Chondrocyte (in vitro differentiated cells): ENCODE results near the gene INVS. TPM values are rescaled to one million over a fixed set of nuclear protein-coding genes. Genes with fewer than 3 reads are reported as not detected.
"Not testable (repeated sequence)": the region's sequence is repeated elsewhere in the genome, so short reads cannot be mapped to it uniquely, and the experiment has no call there.

Experiments used
- DNase-seq: peaks from one replicate; pipeline ENCODE4 v3.0.0; 2021; ENCODE audit warnings: mixed read lengths, low spot score
- H3K27ac Mint-ChIP-seq: one replicate; pipeline ENCODE4 v1.8.0; 2021; ENCODE audit warnings: mild to moderate bottlenecking, moderate library complexity, mixed read lengths; ENCODE audit not compliant: unreplicated experiment
- H3K27me3 Mint-ChIP-seq: 2 replicates; pipeline ENCODE4 v1.8.0; 2021; ENCODE audit warnings: low read depth, mixed read lengths
- H3K36me3 Mint-ChIP-seq: 2 replicates; pipeline ENCODE4 v1.8.0; 2021; ENCODE audit warnings: low read depth, mixed read lengths
- H3K4me1 Mint-ChIP-seq: 2 replicates; pipeline ENCODE4 v1.8.0; 2021; ENCODE audit warnings: low read depth, mild to moderate bottlenecking, mixed read lengths
- H3K4me3 Mint-ChIP-seq: one replicate; pipeline ENCODE4 v1.8.0; 2021; ENCODE audit warnings: mild to moderate bottlenecking, moderate library complexity, mixed read lengths; ENCODE audit not compliant: unreplicated experiment
- H3K9me3 Mint-ChIP-seq: 2 replicates; pipeline ENCODE4 v1.8.0; 2021; ENCODE audit warnings: low read depth, mixed read lengths
- total RNA-seq: library from RNA; stranded (reverse); gene quantifications from 3 replicates; pipeline ENCODE4 v1.2.1, GENCODE V29; 2021
- TF ChIP-seq, protein P1 (sequence below): fragments of 200-600 bp; sonication (generic); IDR thresholded peaks from 2 replicates; pipeline ENCODE4 v1.5.0; 2021; ENCODE audit warnings: antibody characterized with exemption, mild to moderate bottlenecking, moderate library complexity

The INVS gene
- total RNA-seq, 1 donor from 2014 or later = 16.0 TPM

DNA sequence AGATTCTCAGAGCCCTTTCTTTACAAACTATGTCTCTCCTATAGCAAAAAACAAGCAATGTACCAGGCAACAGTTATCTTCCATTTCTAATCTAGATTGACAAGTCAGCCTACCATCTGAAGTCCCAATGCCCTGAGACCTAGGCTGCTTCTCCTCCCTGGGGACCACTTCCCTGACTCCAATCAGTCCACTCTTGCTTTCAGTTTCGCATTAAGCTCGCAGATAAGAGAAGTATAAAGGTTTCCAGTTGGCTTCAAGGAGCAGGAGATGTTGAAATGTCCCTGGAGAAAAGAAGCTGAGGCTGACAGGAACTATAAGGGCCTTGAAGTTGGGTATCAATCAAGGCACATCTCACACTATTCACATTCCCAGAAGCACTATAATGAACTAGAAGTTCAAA lies 32.5 kb upstream of the INVS start:
- peaks cover 12% of the 10 kb centered on the region for H3K4me1 Mint-ChIP-seq
- no peak overlapping the region for H3K27ac Mint-ChIP-seq
- H3K36me3 Mint-ChIP-seq = no peaks in the 10 kb centered on the region
- no peak overlapping the region for H3K4me3 Mint-ChIP-seq
- TF ChIP-seq, protein P1, sequence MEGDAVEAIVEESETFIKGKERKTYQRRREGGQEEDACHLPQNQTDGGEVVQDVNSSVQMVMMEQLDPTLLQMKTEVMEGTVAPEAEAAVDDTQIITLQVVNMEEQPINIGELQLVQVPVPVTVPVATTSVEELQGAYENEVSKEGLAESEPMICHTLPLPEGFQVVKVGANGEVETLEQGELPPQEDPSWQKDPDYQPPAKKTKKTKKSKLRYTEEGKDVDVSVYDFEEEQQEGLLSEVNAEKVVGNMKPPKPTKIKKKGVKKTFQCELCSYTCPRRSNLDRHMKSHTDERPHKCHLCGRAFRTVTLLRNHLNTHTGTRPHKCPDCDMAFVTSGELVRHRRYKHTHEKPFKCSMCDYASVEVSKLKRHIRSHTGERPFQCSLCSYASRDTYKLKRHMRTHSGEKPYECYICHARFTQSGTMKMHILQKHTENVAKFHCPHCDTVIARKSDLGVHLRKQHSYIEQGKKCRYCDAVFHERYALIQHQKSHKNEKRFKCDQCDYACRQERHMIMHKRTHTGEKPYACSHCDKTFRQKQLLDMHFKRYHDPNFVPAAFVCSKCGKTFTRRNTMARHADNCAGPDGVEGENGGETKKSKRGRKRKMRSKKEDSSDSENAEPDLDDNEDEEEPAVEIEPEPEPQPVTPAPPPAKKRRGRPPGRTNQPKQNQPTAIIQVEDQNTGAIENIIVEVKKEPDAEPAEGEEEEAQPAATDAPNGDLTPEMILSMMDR = no peak
- H3K27me3 Mint-ChIP-seq = no peaks in the 10 kb centered on the region
- DNase-seq = no peak
- H3K9me3 Mint-ChIP-seq = no peaks in the 10 kb centered on the region

DNA sequence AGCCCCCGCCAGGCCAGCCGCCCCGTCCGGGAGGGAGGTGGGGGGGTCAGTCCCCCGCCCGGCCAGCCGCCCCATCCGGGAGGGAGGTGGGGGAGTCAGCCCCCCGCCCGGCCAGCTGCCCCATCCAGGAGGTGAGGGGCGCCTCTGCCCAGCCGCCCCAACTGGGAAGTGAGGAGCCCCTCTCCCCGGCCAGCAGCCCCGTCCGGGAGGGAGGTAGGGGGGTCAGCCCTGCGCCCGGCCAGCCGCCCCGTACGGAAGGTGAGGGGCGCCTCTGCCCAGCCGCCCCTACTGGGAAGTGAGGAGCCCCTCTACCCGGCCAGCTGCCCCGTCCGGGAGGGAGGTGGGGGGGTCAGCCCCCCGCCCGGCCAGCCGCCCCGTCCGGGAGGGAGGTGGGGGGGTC lies 31.1 kb upstream of the INVS start:
- H3K27ac Mint-ChIP-seq, H3K36me3 Mint-ChIP-seq, H3K27me3 Mint-ChIP-seq, H3K9me3 Mint-ChIP-seq, DNase-seq, H3K4me3 Mint-ChIP-seq: not testable (repeated sequence)
- H3K4me1 Mint-ChIP-seq = peaks cover 12% of the 10 kb centered on the region

DNA sequence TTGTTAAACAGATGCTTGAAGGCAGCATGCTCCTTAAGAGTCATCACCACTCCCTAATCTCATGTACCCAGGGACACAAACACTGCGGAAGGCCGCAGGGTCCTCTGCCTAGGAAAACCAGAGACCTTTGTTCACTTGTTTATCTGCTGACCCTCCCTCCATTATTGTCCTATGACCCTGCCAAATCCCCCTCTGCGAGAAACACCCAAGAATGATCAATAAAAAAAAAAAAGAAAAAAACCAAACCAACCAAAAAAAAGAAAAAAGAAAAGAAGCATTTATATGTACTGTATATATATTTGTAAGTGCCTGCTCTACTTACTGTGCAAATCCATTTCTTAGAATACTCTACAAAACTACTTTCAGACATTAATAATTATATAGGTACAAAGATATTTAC lies 30.0 kb upstream of the INVS start:
- not testable (repeated sequence) for H3K4me3 Mint-ChIP-seq, H3K27me3 Mint-ChIP-seq, H3K9me3 Mint-ChIP-seq, DNase-seq, H3K27ac Mint-ChIP-seq, H3K36me3 Mint-ChIP-seq
- H3K4me1 Mint-ChIP-seq = peaks cover 21% of the 10 kb centered on the region

- no peaks in the 10 kb centered on the region for H3K9me3 Mint-ChIP-seq
- H3K27me3 Mint-ChIP-seq = no peaks in the 10 kb centered on the region
- H3K27ac Mint-ChIP-seq = no peak overlapping the region
- no peak overlapping the region for H3K4me3 Mint-ChIP-seq
- peaks cover 22% of the 10 kb centered on the region for H3K4me1 Mint-ChIP-seq
- no peak for DNase-seq
- H3K36me3 Mint-ChIP-seq = no peaks in the 10 kb centered on the region
- TF ChIP-seq, protein P1 = no peak
These were observed 28.7 kb upstream of the INVS start for GRCh38 chr9:100070104-100071041.

DNA sequence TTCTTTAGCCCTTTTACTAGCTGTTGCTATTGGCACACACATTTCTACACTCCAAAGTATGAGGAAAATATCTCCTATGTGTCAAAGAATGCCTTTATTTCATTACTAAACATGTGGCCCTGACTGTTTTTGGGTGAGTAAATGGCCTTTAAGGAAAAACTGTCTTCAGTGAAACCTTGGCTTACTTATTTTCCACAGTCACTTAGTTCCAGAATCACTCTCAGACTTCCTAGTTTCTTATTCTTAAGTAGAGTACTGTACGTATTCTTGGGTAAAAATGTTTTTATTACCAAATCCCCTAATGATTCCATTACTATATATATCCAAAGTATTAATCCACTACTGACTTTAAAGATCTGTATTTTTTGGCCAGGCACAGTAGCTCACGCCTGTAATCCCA lies 27.8 kb upstream of the INVS start:
- H3K9me3 Mint-ChIP-seq = no peaks in the 10 kb centered on the region
- no peaks in the 10 kb centered on the region for H3K36me3 Mint-ChIP-seq
- DNase-seq = no peak
- H3K27ac Mint-ChIP-seq = no peak overlapping the region
- no peaks in the 10 kb centered on the region for H3K27me3 Mint-ChIP-seq
- H3K4me3 Mint-ChIP-seq = no peak overlapping the region
- peaks cover 22% of the 10 kb centered on the region for H3K4me1 Mint-ChIP-seq
- TF ChIP-seq, protein P1 = no peak

DNA sequence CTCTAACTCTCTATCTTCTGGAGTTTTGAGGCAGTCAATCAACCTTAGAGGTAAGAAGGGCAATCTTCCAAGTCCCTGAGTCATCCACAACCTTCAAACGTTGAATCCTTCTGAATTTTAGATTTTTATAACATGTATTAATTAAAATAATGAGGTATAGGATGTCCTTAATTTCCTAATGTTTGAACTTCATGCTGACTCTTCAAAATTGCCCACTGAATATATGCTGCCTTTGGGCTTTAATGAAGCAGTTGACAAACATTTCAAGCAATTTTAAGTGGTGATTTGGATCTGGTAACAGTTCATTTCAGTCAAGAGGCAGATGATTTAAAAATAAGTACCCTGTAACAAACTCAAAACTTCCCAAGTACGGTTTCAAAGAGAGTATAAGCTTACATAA lies 26.2 kb upstream of the INVS start:
- H3K4me1 Mint-ChIP-seq = peaks cover 15% of the 10 kb centered on the region
- no peaks in the 10 kb centered on the region for H3K36me3 Mint-ChIP-seq
- H3K27me3 Mint-ChIP-seq = no peaks in the 10 kb centered on the region
- no peak overlapping the region for H3K4me3 Mint-ChIP-seq
- no peak for DNase-seq
- TF ChIP-seq, protein P1 = no peak
- no peak overlapping the region for H3K27ac Mint-ChIP-seq
- H3K9me3 Mint-ChIP-seq = no peaks in the 10 kb centered on the region
